NOMO-1 (cell line): ENCODE measurements around the gene CHRNB2.

Source experiments
- DNase-seq, 2 experiments: peaks; one replicate each; lab custom pipeline; 2025; ENCODE audit not compliant: unreplicated experiment in 2 of 2; lab: John Stamatoyannopoulos, UW

Gene CHRNB2

DNA sequence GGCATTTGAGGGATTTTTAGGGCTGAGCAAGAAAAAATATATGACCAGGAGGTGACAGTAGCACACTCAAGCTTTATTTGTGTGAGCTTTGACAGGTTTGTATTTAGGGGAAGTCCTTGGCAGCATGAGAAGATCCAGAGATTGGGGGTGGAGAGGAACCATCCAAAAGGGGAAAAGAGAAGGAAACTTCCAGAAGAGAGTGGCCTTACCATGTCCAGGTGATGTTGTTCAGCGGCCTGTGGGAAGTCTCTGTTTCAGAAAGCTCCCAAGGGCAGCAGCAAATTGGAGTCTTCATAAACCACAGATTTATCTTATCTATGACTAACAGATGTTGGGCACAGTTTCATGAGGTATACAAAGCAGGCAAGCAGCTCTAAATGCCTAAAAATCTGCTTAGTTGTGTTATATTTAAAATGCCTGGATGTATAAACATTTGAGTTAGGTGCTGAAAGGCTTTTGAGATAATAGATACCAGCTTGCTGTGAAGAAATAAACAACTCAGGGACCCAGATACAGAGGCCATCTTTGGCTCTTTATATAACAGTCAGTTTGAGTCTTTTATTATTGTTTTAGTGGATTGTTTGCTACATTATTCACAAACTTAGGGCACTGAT is 61.6 kb downstream of the CHRNB2 start:
- no peak for DNase-seq
